ENCODE data around the gene GPALPP1.
A peak's percentile ranks its signal among the peaks of the same experiment; 100 is the strongest.

Gene GPALPP1

DNA sequence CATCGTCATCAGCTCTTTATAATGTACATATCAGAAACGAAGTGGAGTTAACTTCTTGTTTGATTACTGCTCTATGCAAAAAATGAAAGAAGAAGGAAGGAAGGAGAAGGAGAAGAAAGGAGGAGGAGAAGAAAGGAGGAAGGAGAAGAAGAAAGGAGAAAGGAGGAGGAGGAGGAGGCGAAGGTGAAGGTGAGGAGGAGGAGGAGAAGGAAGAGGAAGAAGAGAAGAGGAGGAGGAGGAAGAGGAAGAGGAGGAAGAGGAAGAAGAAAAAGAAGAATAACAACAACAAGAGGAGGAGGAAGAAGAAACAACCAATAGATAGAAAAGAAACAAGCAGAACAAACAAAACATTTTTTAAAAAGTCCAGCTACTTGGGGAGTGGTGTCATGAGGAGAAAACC is 13.1 kb upstream of the GPALPP1 start:
- H3K27ac ChIP-seq, result no peak overlapping the region
- no peak for TF ChIP-seq ZFX (IDR thresholded peaks at IDR 0.05; ENCODE audit: borderline replicate concordance)
- TF ChIP-seq, protein P1, sequence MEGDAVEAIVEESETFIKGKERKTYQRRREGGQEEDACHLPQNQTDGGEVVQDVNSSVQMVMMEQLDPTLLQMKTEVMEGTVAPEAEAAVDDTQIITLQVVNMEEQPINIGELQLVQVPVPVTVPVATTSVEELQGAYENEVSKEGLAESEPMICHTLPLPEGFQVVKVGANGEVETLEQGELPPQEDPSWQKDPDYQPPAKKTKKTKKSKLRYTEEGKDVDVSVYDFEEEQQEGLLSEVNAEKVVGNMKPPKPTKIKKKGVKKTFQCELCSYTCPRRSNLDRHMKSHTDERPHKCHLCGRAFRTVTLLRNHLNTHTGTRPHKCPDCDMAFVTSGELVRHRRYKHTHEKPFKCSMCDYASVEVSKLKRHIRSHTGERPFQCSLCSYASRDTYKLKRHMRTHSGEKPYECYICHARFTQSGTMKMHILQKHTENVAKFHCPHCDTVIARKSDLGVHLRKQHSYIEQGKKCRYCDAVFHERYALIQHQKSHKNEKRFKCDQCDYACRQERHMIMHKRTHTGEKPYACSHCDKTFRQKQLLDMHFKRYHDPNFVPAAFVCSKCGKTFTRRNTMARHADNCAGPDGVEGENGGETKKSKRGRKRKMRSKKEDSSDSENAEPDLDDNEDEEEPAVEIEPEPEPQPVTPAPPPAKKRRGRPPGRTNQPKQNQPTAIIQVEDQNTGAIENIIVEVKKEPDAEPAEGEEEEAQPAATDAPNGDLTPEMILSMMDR (IDR thresholded peaks at IDR 0.05), result no peak

DNA sequence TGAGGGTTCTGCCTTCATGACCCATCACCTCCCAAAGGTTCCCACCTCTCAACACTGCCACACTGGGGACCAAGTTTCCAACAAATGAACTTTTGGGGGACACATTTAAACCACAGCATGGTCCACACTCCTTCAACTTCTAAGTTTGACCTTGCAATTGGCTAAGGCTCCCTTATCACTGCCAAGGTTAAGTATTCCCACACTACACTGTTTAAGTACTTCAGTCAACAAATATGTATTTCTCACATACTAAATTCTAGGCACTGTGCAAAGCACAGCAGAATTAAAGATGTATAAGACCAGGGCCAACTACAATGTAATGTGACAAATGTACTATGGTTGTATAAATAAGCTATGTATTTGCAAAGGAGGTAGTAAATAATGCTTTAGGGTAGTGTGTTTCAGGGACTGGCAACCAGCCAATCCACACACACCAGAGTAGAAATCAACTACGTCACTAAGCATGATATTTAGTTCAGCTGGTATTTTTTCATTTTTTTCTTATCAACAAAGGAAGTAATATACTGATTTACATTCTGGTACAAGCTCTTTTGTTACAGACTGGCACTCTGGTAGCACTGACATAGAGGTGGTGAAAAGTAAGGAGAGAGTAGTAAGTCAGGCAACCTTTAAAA is 12.3 kb upstream of the GPALPP1 start:
- TF ChIP-seq, protein P1 (IDR thresholded peaks at IDR 0.05), result no peak
- no peak for TF ChIP-seq ZFX (IDR thresholded peaks at IDR 0.05; ENCODE audit: borderline replicate concordance)
- no peak overlapping the region for H3K27ac ChIP-seq

DNA sequence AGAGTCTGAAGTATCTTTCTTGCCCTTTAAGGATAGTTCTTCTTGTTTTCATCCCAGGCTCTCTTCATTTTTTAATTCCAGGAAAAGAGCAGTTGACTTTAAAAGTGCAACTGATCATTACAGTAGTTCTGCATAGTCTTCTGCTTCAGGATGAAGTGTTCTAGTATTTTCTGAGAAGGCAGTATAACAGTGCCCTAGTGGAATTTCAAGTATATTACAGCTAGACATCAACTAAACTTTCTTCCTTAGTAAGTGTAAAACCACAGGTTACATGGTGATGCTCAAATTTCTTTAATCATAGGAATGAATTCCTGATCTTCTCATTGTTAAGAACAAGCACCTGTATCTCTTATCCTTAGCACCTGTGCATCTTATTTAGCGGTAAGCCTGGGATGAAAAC is 11.0 kb upstream of the GPALPP1 start:
- no peak overlapping the region for H3K27ac ChIP-seq
- TF ChIP-seq, protein P1 (IDR thresholded peaks at IDR 0.05), result 0 out of 2 replicates have a peak, but pooled peaks have one; percentile 7
- TF ChIP-seq ZFX (IDR thresholded peaks at IDR 0.05; ENCODE audit: borderline replicate concordance), result no peak

- peak overlapping the region; percentile 68 for H3K27ac ChIP-seq
- TF ChIP-seq, protein P1 (IDR thresholded peaks at IDR 0.05), result no peak
- no peak for TF ChIP-seq ZFX (IDR thresholded peaks at IDR 0.05; ENCODE audit: borderline replicate concordance)
These were observed 603 bp downstream of the GPALPP1 start for GRCh38 chr13:44989941-44990340.

GRCh38 chr13:45003417-45003816 is 14.1 kb downstream of the GPALPP1 start:
- H3K27ac ChIP-seq, result no peak overlapping the region
- no peak for TF ChIP-seq ZFX (IDR thresholded peaks at IDR 0.05; ENCODE audit: borderline replicate concordance)
- TF ChIP-seq, protein P1 (IDR thresholded peaks at IDR 0.05), result no peak

GRCh38 chr13:45004096-45004495 is 14.8 kb downstream of the GPALPP1 start:
- no peak overlapping the region for H3K27ac ChIP-seq
- no peak for TF ChIP-seq ZFX (IDR thresholded peaks at IDR 0.05; ENCODE audit: borderline replicate concordance)
- TF ChIP-seq, protein P1 (IDR thresholded peaks at IDR 0.05), result no peak

DNA sequence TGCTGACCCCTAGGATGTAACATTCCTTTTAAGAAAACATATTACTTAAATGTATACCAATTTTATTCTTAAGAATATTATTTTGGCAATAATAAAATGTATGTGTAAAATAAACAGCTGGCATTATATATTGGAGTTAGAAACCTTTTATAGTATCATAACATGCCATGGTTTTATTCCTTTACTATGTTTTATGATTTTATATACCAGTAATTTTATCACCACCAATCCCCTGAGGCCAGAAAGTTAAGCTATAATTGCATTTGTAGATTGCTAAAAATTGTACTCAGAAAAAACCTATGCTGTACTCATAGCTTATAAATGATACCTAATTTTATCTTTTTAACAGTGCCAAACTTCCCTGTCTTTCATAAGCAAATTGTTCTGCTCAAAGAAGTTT is 17.9 kb downstream of the GPALPP1 start:
- no peak for TF ChIP-seq ZFX (IDR thresholded peaks at IDR 0.05; ENCODE audit: borderline replicate concordance)
- TF ChIP-seq, protein P1 (IDR thresholded peaks at IDR 0.05), result no peak
- H3K27ac ChIP-seq, result no peak overlapping the region

Measured in 22Rv1 (cell line).